WTC11 (cell line): ENCODE measurements around the gene TRMT2A. TPM values are rescaled to one million over a fixed set of nuclear protein-coding genes. Genes with fewer than 3 reads are reported as not detected.

Source experiments
- ATAC-seq: fragments of 200-7000 bp; cut with Tn5 transposase; 2 replicates; pipeline ENCODE4 v1.10.0; 2021; ENCODE audit warnings: mild to moderate bottlenecking, moderate library complexity
- CTCF ChIA-PET: fragments of 300-600 bp; sonication (Branson Sonifier 250); formaldehyde crosslinking; loops from one replicate; lab custom pipeline; 2021; ENCODE audit warnings: antibody characterized with exemption; lab: Charles Lee
- POLR2A ChIA-PET: fragments of 350-600 bp; sonication (Branson Sonifier 250); formaldehyde crosslinking; loops from one replicate; lab custom pipeline; 2021; ENCODE audit warnings: antibody characterized with exemption; lab: Charles Lee
- DNase-seq: peaks from one replicate; pipeline ENCODE4 v3.0.0; 2021; ENCODE audit warnings: low spot score
- H3K27ac Mint-ChIP-seq: 2 replicates; pipeline ENCODE4 v1.8.0; 2021; ENCODE audit warnings: mixed read lengths
- H3K27me3 Mint-ChIP-seq: 2 replicates; pipeline ENCODE4 v1.8.0; 2021; ENCODE audit warnings: low read depth, mild to moderate bottlenecking, moderate library complexity, mixed read lengths
- H3K36me3 Mint-ChIP-seq: 2 replicates; pipeline ENCODE4 v1.8.0; 2021; ENCODE audit warnings: mixed read lengths
- H3K4me1 Mint-ChIP-seq: 2 replicates; pipeline ENCODE4 v1.8.0; 2022; ENCODE audit warnings: mixed read lengths
- H3K4me3 Mint-ChIP-seq: 2 replicates; pipeline ENCODE4 v1.8.0; 2021; ENCODE audit warnings: mild to moderate bottlenecking, moderate library complexity, mixed read lengths
- H3K9me3 Mint-ChIP-seq: 2 replicates; pipeline ENCODE4 v1.8.0; 2021; ENCODE audit warnings: mixed read lengths
- ESRRA ChIP-seq: sonication (generic); formaldehyde crosslinking; IDR thresholded peaks from 2 replicates; pipeline ENCODE4 v1.8.1; 2022; ENCODE audit warnings: mild to moderate bottlenecking, missing genetic modification reagents, borderline replicate concordance
- GABPB1 ChIP-seq: sonication (generic); formaldehyde crosslinking; IDR thresholded peaks from 2 replicates; pipeline ENCODE4 v1.8.1; 2023; ENCODE audit warnings: mild to moderate bottlenecking, missing genetic modification reagents
- GRHL2 ChIP-seq: fragments of 250-450 bp; sonication (Bioruptor Pico); IDR thresholded peaks from 2 replicates; pipeline ENCODE4 v1.8.0; 2022; ENCODE audit warnings: mild to moderate bottlenecking, moderate library complexity; ENCODE audit not compliant: insufficient replicate concordance, severe bottlenecking
- MYBL2 ChIP-seq: sonication (generic); formaldehyde crosslinking; IDR thresholded peaks from 2 replicates; pipeline ENCODE4 v1.8.1; 2023; ENCODE audit warnings: mild to moderate bottlenecking, moderate library complexity, missing genetic modification reagents
- PRRX2 ChIP-seq: fragments of 250-450 bp; sonication (Bioruptor Pico); IDR thresholded peaks from 2 replicates; pipeline ENCODE4 v1.8.0; 2021; ENCODE audit warnings: mild to moderate bottlenecking
- ZBTB21 ChIP-seq: sonication (generic); formaldehyde crosslinking; IDR thresholded peaks from 2 replicates; pipeline ENCODE4 v1.8.1; 2023; ENCODE audit warnings: mild to moderate bottlenecking, missing genetic modification reagents, borderline replicate concordance
- total RNA-seq: library from RNA; stranded (reverse); gene quantifications from 3 replicates; pipeline ENCODE4 v1.2.3, GENCODE V29; 2021
- TF ChIP-seq, protein P1 (sequence below): sonication (generic); formaldehyde crosslinking; IDR thresholded peaks from 2 replicates; pipeline ENCODE4 v1.8.1; 2023; ENCODE audit warnings: mild to moderate bottlenecking, moderate library complexity, missing genetic modification reagents
- TF ChIP-seq, protein P2 (sequence below): fragments of 250-450 bp; sonication (Bioruptor Pico); conservative IDR thresholded peaks from 2 replicates; pipeline ENCODE4 v1.9.0; 2021; ENCODE audit warnings: mild to moderate bottlenecking
- TF ChIP-seq, protein P3 (sequence below): fragments of 250-450 bp; sonication (Bioruptor Pico); IDR thresholded peaks from 2 replicates; pipeline ENCODE4 v1.9.0; 2021; ENCODE audit warnings: moderate library complexity, mild to moderate bottlenecking, inconsistent platforms, borderline replicate concordance
- TF ChIP-seq, protein P4 (sequence below): sonication (generic); formaldehyde crosslinking; IDR thresholded peaks from 2 replicates; pipeline ENCODE4 v1.8.1; 2022; ENCODE audit warnings: mild to moderate bottlenecking, missing genetic modification reagents, moderate library complexity, borderline replicate concordance
- TF ChIP-seq, protein P5 (sequence below): sonication (generic); formaldehyde crosslinking; IDR thresholded peaks from 2 replicates; pipeline ENCODE4 v1.8.1; 2023; ENCODE audit warnings: mild to moderate bottlenecking, missing genetic modification reagents
- TF ChIP-seq, protein P6 (sequence below): sonication (generic); formaldehyde crosslinking; IDR thresholded peaks from 2 replicates; pipeline ENCODE4 v1.8.0; 2022; ENCODE audit warnings: missing genetic modification reagents

TRMT2A gene
- total RNA-seq, 1 experiment from 2014 or later = 68.6 TPM

DNA sequence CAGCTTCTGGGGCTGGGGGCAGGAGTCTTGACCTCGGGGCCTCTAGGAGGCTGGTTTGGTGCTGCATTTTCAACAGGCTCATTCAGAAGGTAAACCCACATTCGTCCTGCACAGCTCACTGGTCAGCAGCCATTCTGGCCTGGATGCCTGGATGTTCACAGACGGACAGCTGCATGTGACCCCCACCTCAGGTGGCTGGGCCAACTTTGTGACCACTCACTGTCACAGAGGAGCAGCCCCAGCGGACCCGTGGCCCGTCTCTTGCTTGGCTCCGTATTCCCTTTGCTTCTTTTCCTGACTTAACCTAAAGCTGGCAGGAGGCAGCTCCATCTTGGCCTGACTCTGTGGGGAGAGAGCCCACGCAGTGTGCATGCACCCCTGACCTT, 28.8 kb downstream of the TRMT2A start:
- Mint-ChIP-seq H3K4me3 (no peak overlapping the region), H3K36me3 (peaks cover 78% of the 10 kb centered on the region), H3K9me3 (no peaks in the 10 kb centered on the region), H3K4me1 (peaks cover 19% of the 10 kb centered on the region), H3K27me3 (no peaks in the 10 kb centered on the region), H3K27ac (no peak overlapping the region)
- ChIA-PET CTCF (no interaction called here), POLR2A (no interaction called here)
- DNase-seq (no peak), ATAC-seq (no peak)
- TF ChIP-seq PRRX2 (CRISPR knock-in tag) = no peak
- TF ChIP-seq, protein P1, sequence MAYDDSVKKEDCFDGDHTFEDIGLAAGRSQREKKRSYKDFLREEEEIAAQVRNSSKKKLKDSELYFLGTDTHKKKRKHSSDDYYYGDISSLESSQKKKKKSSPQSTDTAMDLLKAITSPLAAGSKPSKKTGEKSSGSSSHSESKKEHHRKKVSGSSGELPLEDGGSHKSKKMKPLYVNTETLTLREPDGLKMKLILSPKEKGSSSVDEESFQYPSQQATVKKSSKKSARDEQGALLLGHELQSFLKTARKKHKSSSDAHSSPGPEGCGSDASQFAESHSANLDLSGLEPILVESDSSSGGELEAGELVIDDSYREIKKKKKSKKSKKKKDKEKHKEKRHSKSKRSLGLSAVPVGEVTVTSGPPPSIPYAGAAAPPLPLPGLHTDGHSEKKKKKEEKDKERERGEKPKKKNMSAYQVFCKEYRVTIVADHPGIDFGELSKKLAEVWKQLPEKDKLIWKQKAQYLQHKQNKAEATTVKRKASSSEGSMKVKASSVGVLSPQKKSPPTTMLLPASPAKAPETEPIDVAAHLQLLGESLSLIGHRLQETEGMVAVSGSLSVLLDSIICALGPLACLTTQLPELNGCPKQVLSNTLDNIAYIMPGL = no peak

DNA sequence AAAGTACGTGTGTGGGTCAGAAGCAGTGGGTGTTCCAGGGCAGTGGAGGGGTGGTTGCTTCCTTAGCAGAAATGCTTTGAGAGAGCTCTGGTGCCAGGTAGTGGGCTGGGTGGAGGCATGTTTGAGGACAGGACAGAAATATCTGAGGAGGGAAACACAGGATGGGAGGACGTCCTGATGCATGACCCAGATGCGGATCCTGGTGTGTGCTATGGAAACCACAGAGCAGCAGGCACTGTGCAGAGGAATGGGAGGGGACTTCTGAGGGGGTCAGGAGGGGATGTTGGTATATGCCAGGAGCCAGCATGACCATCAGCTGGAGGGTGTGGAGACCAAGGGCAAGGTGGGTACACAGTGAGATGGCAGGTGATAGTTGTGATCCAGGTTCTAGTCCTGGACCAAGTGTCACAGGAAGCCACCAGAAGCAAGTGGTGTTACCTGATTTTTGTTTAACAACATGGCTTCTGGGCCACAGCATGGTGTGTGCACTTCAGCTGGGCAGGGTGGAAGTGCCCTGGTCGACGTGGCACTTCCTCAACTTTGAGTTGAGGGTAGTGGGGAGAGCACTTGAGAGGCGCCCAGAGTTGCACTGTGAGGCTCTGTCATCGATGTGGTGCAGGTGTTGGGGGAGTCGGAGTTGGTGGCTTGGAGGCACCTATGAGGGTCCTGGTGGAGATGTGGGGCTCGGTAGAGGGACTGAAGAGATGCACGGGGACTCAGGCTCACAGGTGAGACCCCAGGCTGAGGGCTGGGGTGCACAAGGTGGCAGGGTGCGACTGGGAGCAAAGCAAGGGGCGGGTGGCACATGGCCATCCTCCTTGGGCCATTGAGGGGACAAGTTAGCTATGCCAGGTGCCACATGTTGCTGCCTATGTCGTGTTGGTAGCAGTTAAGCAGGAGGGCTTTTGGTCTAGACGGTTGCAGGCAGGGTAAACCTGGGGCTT, 29.4 kb downstream of the TRMT2A start:
- Mint-ChIP-seq H3K36me3 (peaks cover 73% of the 10 kb centered on the region), H3K4me1 (peaks cover 25% of the 10 kb centered on the region), H3K9me3 (no peaks in the 10 kb centered on the region), H3K4me3 (no peak overlapping the region), H3K27ac (no peak overlapping the region), H3K27me3 (no peaks in the 10 kb centered on the region)
- POLR2A ChIA-PET = no interaction called here
- TF ChIP-seq, protein P2, sequence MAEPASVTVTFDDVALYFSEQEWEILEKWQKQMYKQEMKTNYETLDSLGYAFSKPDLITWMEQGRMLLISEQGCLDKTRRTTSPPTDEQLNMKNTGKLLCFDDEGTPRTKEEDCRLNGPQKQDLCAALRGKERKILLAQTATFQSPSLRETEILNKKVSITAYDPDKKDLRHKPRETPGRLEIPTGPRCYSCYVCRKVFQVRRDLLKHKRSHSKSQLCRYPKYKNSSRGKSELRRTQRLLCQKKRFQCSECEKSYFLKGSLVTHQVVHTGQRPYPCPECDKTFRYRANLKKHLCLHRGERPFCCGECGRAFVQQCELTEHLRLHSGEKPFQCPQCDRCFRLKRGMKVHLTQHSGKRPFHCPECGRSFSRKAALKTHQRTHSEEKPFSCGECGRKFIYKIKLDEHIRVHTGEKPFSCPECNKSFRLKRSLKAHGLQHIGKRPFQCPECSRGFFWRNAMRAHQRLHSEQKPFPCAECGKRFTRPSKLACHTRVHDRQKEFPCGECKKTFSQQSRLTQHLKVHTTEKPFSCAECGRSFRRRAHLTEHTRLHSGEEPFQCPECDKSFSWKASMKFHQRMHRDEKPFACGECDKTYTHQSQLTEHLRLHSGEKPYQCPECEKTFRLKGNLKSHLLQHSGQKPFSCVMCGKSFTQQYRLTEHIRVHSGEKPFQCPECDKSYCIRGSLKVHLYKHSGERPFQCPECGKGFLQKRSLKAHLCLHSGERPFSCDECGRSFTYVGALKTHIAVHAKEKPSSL (CRISPR knock-in tag) = no peak
- TF ChIP-seq, protein P3, sequence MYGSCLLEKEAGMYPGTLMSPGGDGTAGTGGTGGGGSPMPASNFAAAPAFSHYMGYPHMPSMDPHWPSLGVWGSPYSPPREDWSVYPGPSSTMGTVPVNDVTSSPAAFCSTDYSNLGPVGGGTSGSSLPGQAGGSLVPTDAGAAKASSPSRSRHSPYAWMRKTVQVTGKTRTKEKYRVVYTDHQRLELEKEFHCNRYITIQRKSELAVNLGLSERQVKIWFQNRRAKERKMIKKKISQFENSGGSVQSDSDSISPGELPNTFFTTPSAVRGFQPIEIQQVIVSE (CRISPR knock-in tag) = no peak
- TF ChIP-seq MYBL2 (CRISPR knock-in tag) = no peak
- no peak for TF ChIP-seq ESRRA
- TF ChIP-seq, protein P4, sequence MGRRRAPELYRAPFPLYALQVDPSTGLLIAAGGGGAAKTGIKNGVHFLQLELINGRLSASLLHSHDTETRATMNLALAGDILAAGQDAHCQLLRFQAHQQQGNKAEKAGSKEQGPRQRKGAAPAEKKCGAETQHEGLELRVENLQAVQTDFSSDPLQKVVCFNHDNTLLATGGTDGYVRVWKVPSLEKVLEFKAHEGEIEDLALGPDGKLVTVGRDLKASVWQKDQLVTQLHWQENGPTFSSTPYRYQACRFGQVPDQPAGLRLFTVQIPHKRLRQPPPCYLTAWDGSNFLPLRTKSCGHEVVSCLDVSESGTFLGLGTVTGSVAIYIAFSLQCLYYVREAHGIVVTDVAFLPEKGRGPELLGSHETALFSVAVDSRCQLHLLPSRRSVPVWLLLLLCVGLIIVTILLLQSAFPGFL (CRISPR knock-in tag) = no peak
- TF ChIP-seq, protein P1 = no peak
- TF ChIP-seq, protein P5, sequence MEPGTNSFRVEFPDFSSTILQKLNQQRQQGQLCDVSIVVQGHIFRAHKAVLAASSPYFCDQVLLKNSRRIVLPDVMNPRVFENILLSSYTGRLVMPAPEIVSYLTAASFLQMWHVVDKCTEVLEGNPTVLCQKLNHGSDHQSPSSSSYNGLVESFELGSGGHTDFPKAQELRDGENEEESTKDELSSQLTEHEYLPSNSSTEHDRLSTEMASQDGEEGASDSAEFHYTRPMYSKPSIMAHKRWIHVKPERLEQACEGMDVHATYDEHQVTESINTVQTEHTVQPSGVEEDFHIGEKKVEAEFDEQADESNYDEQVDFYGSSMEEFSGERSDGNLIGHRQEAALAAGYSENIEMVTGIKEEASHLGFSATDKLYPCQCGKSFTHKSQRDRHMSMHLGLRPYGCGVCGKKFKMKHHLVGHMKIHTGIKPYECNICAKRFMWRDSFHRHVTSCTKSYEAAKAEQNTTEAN = no peak
- TF ChIP-seq, protein P6, sequence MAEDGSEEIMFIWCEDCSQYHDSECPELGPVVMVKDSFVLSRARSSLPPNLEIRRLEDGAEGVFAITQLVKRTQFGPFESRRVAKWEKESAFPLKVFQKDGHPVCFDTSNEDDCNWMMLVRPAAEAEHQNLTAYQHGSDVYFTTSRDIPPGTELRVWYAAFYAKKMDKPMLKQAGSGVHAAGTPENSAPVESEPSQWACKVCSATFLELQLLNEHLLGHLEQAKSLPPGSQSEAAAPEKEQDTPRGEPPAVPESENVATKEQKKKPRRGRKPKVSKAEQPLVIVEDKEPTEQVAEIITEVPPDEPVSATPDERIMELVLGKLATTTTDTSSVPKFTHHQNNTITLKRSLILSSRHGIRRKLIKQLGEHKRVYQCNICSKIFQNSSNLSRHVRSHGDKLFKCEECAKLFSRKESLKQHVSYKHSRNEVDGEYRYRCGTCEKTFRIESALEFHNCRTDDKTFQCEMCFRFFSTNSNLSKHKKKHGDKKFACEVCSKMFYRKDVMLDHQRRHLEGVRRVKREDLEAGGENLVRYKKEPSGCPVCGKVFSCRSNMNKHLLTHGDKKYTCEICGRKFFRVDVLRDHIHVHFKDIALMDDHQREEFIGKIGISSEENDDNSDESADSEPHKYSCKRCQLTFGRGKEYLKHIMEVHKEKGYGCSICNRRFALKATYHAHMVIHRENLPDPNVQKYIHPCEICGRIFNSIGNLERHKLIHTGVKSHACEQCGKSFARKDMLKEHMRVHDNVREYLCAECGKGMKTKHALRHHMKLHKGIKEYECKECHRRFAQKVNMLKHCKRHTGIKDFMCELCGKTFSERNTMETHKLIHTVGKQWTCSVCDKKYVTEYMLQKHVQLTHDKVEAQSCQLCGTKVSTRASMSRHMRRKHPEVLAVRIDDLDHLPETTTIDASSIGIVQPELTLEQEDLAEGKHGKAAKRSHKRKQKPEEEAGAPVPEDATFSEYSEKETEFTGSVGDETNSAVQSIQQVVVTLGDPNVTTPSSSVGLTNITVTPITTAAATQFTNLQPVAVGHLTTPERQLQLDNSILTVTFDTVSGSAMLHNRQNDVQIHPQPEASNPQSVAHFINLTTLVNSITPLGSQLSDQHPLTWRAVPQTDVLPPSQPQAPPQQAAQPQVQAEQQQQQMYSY (CRISPR knock-in tag) = no peak
- no peak for TF ChIP-seq GRHL2 (CRISPR knock-in tag)
- no peak for TF ChIP-seq GABPB1 (CRISPR knock-in tag)
- TF ChIP-seq ZBTB21 (CRISPR knock-in tag) = no peak
- ATAC-seq = no peak
- CTCF ChIA-PET = no interaction called here
- no peak for DNase-seq
